ENCODE measurements around the gene ELN.

DNA sequence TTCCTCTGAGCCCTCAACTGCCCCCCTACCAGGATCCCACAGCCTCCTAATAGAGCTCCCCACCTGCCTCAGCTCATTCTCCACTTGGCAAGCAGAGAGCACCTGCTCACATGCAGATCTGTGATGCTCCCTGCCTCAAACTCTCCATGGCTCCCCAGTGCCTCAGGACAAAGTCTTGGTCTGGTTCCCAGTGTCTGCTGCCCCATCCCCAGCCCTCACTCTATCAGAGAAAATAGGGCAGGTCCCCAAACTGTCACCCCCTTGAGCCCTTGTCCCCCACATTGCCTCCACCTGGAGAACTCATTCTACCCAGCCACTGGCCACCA lies 20.8 kb upstream of the ELN start:
- TF ChIP-seq POLR2A (IDR thresholded peaks at IDR 0.05) = no peak
- TF ChIP-seq, protein P1, sequence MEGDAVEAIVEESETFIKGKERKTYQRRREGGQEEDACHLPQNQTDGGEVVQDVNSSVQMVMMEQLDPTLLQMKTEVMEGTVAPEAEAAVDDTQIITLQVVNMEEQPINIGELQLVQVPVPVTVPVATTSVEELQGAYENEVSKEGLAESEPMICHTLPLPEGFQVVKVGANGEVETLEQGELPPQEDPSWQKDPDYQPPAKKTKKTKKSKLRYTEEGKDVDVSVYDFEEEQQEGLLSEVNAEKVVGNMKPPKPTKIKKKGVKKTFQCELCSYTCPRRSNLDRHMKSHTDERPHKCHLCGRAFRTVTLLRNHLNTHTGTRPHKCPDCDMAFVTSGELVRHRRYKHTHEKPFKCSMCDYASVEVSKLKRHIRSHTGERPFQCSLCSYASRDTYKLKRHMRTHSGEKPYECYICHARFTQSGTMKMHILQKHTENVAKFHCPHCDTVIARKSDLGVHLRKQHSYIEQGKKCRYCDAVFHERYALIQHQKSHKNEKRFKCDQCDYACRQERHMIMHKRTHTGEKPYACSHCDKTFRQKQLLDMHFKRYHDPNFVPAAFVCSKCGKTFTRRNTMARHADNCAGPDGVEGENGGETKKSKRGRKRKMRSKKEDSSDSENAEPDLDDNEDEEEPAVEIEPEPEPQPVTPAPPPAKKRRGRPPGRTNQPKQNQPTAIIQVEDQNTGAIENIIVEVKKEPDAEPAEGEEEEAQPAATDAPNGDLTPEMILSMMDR (IDR thresholded peaks at IDR 0.05) = no peak
- TF ChIP-seq EP300 (IDR thresholded peaks at IDR 0.05) = no peak
